EH (cell line): ENCODE measurements around the gene SPATA7.
A peak's percentile ranks its signal among the peaks of the same experiment; 100 is the strongest.
"Not testable (repeated sequence)": the region's sequence is repeated elsewhere in the genome, so short reads cannot be mapped to it uniquely, and the experiment has no call there.

ENCODE experiments used
- DNase-seq: peaks from one replicate; pipeline ENCODE4 v3.0.0-alpha.2; 2015; ENCODE audit warnings: low read depth

SPATA7 gene, protein sequence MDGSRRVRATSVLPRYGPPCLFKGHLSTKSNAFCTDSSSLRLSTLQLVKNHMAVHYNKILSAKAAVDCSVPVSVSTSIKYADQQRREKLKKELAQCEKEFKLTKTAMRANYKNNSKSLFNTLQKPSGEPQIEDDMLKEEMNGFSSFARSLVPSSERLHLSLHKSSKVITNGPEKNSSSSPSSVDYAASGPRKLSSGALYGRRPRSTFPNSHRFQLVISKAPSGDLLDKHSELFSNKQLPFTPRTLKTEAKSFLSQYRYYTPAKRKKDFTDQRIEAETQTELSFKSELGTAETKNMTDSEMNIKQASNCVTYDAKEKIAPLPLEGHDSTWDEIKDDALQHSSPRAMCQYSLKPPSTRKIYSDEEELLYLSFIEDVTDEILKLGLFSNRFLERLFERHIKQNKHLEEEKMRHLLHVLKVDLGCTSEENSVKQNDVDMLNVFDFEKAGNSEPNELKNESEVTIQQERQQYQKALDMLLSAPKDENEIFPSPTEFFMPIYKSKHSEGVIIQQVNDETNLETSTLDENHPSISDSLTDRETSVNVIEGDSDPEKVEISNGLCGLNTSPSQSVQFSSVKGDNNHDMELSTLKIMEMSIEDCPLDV

DNA sequence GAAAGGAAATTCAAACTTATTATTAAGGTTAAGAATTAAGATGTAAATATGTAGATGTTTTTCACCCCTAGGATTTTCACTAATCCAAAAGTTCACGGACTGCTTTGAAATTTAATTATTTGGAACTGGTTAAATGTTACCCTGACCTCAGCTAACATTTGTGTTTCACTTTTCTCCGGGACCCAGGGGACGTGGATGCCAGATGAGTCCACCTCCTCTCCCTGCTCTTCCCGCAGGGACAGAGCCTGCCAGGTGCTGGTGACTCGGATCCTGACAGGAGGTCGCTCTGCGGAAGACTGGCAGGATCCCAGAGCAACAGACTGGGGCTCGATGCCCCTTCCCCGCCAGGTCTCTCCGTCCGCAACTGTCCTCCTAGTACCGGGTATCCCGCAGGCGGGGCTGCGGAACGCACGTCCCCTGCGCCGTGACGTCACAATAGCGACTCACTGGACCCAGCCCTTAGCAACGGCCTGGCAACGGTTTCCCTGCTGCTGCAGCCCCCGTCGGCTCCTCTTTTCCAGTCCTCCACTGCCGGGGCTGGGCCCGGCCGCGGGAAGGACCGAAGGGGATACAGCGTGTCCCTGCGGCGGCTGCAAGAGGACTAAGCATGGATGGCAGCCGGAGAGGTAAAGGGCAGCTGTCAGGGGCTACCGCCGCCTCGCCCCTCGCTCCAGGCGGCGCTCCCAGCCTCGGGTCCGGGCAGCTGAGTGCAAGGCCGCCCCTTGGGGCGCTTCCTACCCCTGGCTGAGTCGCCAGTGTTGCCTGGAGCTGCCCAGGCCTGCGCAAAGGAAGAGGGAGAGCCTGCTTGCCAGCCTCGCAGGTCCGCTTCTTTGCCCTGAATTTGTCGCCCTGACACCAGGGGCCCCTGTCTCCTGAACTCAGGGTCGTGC lies at the start of gene SPATA7:
SPATA7 (plus strand) TSS at position 446 of the 890 bp plus-strand sequence; CDS start at position 608, 162 bp downstream.
- DNase-seq, result peak; percentile 91

DNA sequence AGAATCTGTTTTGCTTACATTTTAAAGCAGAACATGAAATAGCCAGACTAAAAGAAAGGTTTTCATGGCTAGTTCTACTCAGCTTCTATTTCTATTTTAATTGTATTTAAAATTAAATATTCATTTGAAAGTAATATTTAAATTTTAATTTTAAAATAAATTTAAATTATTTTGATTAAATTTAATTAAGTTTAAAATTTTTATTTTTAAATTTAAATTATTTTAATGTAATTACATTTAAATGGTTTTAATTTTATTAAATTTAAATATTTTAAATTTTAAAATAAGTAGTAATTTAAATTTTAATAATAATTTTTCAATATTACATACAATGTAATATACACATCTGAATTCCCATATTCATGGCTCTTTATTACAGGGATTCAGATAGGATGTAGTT lies 45.1 kb upstream of the SPATA7 start:
- no peak for DNase-seq

DNA sequence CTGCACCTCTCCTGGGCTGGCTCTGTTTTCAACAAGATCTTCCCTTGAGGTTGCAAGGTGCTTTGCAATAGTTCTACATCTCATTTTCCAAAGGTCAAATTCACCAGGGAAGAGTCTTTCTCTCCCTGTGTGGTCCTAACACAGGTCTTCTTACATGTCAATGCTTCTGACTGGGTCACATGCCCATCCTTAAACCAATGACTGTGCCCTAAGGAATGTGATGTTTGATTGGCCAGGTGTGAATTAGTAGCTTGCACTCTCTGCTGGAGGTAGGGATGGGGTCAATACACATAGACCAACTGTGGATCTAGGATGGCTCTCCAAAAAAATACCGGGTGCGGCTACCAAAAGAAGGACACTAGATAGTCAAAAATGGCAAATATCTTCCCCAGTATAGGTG lies 42.5 kb upstream of the SPATA7 start:
- DNase-seq, result no peak

DNA sequence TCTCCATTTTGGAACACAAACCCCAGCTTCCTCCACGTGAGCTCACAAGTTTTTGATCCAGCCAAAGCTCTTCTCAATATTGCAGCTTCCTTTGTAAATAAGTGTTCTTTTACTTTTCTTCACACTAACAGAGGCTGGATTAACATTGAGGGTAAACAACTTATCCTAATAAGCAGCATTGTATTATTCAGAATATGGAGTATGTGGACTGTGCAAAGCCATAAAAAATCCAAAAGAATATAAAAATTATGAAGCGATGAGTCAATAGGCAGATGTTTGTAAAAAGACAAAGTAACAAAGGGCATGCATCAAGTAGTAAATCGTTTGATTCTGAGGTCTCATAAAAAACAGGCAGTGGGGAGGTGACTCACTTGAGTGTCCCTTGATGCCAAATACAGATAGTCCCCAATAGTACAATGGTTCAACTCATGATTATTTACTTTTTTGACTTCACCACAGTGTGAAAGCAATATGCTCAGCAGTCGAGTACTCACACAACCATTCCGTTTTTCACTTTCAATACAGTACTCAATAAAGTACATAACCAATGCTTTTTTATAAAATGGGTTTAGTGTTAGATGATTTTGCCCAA lies 39.3 kb upstream of the SPATA7 start:
- peak; percentile 53 for DNase-seq

DNA sequence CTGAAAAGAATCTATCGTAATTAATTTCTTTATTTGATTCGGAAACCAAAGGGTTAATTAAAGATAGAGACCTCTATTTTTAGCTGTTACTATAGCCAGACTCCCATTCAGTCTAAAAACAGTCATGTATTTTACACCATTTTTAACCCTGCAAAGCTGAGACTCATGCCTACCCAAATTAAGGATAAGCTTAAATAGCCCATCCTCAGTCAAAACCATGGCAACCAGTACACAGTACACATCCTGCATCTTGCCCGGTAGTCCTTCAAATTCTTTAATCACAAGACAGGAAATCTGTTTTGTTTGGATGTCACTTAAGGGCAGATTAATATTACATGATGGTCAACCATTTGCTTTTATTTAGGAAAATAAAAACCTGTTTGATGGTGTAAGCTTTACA lies 36.9 kb upstream of the SPATA7 start:
- DNase-seq, result peak; percentile 11

DNA sequence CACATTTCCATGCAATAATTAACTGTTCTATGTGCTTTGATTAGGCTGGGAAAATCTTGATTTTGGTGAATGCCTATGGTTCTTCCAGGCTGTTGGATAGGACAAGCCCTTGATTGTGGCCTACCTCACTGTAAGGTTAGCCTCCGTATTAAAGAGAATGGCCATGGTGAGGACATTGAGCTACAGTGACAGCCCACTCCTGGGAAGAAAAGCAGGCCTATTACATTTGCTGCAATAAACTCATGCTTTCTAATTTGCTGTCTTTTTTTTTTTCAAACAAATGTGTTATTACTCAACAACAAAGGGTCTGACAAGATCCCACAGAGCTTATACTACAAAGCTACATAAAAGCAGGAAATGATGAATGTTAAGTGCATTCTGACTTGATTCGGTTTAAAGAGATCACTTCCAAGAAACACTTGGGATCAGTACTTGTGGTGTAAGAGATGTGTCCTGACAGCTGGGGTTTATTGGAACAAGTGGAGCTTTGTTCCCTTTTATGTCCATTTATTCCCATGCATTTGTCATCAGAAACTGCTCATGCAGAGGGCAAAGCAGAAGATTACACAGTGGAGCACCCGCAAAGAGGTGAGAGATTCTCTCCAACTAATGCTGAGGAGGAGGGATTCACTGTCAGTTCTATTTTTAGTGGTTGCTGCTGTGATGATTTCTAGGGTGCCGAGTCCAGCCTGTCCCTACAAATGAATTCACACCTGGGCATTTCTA lies 33.3 kb upstream of the SPATA7 start:
- peak; percentile 3 for DNase-seq

DNA sequence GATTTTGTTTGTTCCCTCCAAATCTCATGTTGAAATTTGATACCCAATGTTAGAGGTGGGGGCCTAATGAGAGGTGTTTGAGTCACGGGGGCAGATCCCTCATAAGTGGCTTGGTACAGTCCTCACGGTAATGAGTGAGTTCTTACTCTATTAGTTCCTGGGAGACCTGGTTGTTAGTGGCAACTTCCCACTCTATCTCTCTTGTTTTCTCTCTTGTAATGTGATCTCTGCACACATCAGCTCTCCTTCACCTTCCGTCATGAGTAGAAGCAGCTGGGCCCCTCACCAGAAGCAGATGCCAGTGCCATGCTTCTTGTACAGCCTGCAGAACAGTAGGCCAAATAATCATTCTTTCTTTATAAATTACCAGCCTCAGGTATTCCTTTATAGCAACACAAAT lies 32.8 kb upstream of the SPATA7 start:
- DNase-seq, result no peak

DNA sequence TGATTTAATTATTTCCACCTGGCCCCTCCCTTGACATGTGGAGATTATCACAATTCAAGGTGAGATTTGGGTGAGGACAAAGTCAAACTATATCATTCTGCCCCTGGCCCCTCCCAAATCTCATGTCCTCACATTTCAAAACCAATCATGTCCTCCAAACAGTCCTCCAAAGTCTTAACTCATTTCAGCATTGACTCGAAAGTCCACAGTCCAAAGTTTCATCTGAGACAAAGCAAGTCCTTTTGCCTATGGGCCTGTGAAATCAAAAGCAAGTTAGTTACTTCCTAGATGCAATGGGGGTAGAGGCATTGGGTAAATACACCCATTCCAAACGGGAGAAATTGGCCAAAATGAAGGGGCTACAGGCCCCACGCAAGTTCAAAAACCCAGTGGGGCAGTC lies 31.1 kb upstream of the SPATA7 start:
- DNase-seq, result no peak

DNA sequence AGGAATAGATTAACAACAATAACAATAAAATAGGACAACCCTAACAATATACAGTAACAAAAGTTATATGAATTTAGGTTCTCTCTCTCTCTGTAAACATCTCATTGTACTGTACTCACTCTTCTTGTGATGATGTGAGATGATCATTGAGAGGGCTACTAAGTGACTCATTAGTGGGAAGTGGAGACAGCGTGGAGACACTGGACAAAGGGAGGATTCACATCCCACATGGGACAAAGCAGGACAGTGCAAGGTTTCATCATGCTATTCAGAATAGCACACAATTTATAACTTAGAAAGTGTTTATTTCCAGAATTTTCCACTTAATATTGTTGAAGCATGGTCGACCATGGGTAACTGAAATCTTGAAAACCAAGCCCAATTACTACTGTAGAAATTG lies 26.0 kb upstream of the SPATA7 start:
- no peak for DNase-seq

DNA sequence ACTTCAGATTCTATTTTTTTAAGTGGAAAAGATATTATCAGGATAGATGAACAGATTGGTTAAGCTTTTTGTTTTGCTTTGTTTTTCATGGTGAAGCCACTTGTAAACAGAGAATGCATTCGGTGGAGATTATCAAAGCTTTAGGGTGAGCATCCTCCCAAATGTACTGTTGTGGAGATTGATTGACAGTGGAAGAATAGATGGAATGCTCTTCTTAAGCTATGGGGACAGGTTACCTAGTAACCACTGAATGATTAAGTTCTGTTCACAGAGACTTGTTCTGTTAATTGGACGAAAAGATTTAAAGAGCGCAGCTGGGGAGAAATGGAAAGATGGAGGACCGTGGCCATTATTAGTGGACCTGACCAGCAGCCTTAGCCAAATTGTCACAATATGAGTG lies 21.8 kb upstream of the SPATA7 start:
- no peak for DNase-seq

DNA sequence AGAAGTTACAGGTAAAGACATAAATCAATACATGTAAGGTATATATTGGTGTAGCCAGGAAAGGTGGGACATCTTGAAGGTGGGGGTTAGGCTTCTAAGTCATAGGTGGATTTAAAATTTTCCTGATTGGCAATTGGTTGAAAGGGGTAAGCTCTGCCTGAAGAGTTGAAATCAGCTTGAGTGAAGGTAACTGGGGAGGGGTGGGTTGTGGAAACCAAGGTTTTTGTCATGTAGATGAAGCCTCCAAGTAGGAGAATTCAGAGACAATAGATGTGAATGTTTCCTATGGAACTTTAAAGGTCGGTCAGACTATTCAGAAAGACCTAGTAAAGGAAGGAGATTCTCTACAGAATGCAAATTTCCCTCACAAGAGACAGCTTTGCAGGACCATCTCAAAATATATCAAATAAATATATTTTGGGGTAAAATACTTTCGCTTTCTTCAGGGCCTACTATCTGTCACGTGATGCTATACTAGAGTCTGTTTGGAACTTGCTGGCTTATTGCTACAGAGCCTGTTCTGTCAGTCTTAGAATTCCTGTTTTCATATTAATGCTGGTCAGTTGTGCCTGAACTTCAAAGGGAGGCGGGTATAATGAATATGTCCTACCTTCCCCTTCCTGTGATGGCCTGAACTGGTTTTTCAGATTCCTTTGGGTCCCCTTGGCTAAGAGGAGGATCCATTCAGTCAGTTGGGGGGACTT lies 20.6 kb upstream of the SPATA7 start:
- DNase-seq, result no peak

DNA sequence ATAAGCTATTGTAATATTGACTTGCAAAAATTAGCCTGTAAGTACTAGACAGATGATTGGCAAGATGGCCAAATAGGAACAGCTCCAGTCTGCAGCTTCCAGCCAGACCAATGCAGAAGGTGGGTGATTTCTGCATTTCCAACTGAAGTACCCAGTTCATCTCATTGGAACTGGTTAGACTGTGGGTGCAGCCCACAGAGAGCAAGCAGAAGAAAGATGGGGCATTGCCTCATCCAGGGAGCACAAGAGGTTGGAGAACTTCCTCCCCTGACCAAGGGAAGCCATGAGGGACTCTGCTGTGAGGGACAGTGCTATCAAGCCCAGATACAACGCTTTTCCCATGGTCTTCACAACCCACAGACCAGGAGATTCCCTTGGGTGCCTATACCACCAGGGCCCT lies 16.0 kb upstream of the SPATA7 start:
- no peak for DNase-seq

DNA sequence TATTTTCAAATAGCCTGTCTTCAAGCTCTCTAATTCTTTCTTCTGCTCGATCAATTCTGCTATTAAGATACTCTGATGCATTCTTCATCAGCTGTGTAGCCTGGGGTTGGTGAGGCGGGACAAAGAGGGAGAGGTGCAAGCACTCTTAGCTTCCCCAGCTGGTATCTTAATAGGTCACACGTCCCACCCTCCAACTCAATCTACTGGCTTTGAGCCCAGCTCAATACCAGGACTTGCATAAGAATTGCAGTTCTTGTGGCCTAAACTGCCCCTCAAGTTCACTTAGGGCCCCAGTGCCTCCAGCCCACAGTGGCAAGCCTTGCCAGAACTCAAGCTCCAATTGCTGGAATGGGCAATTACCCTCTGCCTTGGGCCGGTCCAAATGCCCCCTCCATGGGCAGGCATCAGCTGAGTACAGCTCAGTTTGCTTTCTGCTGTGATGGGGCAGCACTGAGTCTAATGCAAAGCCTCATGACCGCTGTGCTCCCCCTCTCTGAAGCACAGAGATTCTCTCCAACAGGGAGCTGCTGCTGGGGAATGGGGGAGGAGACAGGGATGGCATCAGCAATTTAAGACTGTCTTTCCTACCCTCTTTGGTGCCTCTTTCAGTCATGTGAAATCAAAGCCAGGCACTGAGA lies 5.6 kb upstream of the SPATA7 start:
- DNase-seq, result no peak

DNA sequence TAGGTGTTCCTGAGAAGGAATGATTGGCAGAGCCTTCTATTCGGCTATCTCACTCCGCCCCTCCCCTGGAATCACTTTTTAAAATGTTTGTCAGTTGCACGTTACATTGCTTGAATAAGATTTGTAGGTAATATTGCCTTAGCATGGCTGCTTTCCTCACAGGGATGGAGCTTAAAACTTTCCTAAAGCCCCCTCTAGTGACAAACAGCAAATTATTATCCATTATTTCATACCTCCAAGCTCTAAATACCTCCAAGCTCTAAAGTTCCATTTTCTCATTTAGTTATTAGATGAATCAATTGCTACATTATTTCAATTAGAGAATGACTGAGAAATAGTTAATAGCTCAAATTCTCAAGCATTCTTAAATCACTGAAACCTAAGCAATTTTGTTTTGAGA lies 5.1 kb upstream of the SPATA7 start:
- peak; percentile 17 for DNase-seq

DNA sequence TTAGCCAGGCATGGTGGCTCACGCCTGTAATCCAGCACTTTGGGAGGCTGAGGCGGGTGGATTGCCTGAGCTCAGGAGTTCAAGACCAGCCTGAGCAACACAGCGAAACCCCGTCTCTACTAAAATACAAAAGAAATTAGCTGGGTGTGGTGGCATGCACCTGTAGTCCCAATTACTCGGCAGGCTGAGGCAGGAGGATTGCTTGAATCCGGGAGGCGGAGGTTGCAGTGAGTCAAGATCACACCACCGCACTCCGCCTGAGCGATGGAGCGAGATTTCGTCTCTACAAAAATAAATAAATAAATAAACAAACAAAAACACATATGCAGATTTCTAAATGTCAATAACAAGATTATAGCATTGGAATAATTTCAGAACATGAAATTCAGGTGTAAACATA lies 3.8 kb upstream of the SPATA7 start:
- not testable (repeated sequence) for DNase-seq

DNA sequence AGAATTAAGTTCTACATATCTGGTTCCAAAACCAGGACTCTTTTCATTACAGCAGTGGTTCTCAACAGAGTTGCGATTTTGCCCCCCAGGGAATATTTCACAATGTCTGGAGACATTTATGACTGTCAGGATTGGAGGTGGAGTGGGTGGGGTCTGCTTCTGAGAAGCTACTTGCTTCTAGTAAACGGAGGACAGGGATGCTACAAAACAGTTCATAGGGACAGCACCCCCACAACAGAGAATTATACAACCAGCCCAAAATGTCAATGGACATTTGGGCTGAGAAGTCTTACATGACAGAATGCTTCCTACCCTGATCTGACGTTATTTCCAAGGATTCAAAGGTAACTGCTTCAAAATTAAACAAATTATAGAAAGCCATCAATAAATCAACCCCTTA lies 739 bp upstream of the SPATA7 start:
- DNase-seq, result peak; percentile 9

DNA sequence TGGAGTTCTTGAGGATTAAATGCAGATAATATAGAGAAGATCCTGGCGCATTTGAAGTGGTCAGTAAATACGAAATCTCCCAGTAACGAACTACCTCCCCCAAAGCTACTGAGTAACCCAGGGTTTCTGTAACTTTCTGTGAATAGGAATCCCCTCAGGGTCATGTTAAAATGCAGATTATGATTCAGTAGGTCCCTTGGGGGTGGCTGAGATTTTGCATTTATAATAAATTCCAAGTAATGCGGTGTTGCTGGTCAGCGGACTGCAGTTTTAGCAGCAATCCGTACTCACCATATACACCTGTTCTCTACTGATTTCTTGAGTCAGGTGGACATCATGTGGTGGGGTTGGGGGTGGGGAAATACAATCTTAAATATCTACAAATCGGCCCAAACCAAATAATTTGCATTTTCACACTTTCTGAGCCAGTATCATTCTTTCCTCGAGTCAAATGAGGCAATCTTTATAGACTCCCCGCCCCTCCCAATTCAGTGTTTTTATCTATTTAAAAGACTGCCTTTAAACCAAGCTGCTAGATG lies 868 bp downstream of the SPATA7 start:
- DNase-seq, result no peak

DNA sequence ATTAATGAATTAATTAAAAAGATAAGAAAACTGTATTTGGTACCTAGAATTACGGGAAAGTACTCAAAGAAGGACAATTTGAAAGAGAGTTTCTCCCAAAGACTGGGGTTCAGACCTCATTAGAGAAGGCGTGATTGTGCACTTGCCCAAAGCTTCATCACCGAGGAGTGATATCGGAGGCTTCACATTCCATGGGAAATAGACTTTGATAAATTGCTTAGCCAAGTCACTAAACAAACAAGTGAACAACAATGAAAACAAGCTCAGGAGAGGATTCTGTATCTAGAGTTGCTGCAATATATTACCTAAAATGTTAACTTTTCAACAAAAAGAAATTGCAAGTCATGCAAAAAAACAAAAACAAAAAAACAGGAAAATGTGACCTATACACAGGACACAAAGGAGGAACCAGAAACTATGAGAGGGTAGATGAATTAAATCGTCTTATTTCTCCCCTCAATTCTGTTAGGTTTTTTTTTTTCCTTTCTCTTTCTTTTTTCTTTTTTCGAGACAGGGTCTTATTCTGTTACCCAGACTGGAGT lies 3.4 kb downstream of the SPATA7 start:
- DNase-seq, result no peak

DNA sequence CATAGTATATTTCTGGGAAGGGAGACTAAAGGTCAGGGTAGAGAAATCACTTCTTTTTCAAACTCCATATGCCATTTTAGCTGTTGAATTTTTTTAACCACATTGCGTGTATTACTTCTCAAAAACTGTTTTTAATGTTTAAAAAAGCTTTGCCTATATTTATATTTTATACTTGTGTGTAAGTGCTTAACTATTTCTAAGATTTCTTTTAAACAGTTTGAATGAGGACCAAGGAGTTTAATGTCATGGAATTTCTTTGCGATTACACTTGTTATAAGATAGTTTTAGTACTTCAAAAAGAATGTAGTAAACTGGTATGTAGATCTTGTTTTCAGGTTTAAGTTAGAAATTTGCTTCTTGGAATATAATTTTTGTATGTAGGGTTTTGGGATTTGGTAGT lies 7.2 kb downstream of the SPATA7 start:
- DNase-seq, result no peak

DNA sequence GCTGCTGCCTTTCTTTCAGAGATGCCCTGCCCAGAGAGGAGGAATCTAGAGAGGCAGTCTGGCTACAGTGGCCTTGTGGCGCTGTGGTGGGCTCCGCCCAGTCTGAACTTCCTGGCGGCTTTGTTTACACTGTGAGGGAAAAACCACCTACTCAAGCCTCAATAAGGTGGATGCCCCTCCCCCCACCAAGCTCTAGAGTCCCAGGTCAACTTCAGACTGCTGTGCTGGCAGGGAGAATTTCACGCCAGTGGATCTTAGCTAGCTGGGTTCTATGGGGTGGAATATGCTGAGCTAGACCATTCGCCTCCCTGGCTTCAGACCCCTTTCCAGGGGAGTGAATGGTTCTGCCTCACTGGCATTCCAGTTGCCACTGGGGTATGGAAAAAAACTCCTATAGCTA lies 25.6 kb downstream of the SPATA7 start:
- DNase-seq, result no peak
